GM18519 (cell line): ENCODE measurements around the gene NCOR2.

Experiments
- ATAC-seq: cut with Tn5 transposase; IDR thresholded peaks from one replicate; pipeline ENCODE4 v1.9.1; 2021; ENCODE audit warnings: mild to moderate bottlenecking, moderate library complexity; ENCODE audit not compliant: unreplicated experiment, low FRiP score

The NCOR2 gene

DNA sequence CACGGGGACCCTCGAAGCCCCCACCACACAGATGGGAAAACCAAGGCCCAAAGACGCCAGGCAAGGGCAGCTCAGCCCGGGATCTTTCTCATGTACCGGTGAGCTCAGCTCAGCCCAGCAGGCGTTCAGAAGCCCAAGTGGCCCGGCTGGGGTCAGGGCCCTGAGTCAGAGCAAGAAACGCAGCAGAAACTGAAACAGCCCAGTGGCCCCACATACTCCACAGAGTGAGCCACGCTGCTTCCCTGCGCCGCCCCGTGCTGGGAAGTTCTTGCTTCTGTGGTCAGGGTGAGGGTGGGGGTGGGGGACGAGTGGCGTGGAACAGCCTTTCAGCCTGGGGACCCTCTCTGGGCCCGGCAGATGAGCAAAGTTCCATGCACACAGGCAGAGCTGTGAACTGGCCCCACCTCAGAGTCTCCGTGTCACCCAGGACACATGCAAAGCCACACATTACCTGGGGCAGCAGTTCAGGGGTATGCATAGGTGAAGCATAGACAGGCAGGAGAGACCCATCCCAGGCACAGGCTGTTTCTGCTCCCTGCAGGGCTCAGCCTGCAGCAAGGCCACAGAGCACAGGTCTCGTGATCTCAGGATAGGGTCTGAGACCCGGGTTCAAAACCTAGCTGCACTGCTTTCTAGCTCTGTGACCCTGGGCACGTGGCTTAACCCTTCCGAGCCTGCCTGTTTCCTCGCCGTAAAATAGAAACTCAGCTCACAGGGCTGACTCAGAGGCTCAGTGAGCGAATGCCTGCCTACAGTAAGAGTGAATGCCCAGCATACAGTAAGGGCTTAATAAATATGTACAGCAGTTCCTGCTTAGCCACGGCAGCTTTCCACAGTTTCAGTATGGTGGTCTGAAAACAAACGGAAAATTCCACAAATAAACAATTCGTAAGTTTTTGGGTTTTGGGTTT, 21.6 kb downstream of the NCOR2 start:
- ATAC-seq = peak; percentile 63

DNA sequence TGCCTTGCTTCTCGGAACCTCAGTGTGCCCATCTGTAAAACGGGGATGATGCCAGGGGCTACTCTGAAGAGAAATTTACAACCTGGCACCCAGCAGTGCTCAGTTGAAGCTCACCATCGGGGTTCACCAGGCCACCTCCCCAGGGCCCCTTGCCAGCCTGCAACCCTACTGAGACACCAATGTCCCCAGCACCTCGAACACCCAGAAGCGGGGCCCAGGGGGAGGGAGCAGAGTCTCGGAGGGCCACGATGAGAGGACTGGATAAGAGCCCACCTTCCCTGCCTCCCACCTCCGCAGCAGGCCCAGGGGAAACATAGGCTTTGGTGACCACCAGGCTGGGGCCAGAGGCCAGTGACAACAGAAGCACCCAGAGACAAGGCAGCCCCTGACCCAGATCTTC, 22.4 kb downstream of the NCOR2 start:
- no peak for ATAC-seq

DNA sequence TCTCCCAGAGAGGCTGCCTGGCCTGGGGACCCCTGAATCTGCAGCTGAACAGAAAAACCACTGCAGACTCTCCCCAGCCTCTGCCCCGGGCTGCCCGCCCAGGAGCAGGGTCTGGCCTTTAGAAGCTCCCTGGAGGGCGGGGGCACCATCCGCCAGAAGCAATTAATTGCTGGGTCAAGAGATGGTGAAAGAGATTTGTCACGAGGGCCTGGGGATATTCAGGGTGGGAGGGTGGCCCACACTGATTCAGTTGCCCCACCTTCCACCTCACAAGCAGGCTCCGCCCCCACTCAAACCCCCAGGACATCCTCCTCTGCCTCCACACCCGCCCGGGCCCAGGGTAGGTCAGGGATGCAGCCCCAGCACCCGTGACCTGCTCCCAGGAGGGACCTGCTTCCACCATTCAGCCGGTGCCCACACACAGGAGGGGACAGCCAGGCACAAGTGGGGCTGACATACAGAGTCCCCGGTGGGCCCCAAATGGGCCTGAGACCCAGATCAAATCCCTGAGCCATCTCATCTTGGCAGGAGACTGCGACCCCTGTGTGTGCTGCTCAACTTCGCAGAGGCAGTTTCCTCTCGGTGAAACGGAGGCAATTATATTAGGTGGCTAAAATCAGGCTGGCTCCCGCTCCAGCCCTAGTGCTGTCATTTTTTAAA, 23.0 kb downstream of the NCOR2 start:
- ATAC-seq = no peak

DNA sequence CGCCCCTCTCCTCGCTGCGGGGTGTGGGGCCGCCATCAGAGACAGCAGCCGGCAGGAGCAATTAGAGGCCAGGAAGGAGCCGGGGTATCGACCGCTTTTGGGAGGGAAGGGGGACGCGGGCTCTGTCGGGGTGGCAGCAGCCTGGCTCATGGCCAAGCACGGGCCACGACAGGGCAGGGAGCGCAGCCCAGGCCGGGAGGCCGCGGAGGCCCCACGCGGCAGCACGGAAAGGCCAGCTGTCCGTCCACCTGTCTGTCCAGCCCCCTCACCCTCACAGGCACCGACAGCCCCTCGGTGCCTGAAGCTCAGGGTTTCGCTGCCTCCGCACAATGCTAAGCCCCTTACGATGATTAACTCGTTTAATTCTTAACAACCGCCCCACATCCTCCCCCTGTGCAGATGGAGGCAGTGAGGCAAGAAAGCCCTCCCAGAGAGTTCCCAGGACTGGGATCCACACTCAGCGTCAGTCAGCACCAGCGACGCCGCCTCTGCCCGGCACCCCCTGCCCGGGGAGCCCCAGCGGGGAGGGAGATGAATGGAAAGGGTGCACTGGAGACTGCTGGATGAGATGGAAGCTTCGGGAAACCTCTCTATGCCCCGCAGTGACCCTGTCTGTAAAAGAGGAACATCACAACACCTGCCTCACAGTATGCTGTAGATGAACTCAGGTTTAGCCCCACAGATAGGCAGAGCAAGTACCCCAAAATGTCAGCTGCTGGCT, 23.7 kb downstream of the NCOR2 start:
- no peak for ATAC-seq

DNA sequence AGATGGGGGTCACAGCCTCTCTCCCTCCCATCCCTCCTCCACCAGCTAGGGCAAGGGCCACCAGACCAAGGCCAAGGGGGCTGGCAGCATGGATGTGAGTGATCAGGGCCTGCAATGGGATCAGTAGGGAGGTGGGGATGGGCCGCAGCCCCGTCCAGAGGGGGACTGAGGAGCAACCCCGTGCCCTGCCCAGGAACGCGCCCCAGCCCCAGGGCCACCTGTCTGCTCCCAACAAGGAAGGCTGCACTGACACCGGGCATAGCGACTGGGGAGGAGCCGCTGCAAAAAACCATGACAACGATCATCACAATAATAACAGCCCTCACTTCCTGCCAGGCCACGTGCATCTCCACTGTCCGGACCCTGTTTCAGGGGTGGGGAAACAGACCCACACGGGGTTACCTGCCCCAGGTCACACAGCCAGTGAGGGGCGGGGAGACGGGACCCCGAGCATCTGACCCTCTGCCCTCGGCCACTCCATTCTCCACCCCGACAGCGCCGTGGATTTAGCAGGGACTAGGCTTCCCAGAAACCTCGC, 24.3 kb downstream of the NCOR2 start:
- no peak for ATAC-seq

DNA sequence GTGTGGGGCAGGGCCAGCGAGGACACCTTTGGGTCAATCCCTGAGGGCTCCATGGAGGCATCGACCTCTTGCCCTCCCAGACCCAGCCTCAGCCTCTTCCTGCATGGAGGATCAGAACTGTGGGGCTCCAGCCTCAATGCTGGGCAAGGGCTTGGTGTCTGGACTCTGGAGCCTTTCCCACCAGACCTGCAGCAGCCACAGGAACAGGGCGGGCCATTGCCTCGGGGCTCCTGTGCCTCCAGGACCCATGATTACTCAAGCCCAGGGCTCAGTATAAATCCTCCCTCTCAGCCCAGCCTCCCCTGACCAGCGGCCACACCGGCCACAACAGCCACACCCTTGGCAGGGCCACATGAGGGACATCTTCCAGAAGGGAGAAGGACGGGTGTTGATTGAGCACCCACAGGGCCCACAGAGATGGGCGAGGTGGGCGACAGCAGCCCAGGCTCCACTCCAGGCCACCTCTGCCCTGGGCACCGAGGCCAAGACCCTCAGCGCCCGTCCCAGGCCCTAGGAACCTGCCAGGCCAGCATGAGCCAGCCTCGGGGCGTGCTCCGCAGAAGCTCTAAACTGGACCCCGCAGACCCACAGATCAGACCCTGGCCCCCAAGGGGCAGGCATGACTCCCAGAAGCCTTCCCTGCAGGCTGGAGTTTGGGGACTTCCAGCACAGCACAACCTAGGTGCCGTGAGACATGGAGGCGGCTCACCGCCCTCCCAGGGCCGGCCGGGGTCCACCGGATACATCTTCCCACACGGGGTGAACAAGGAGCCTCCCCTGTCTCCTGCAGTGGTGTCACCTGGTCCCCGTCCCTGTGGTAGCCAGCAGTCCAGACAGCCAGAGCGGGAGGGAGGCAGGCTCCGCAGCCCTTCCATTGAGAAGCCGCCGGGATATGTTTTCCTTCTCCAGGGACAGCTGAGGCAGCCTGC, 25.1 kb downstream of the NCOR2 start:
- ATAC-seq = no peak

DNA sequence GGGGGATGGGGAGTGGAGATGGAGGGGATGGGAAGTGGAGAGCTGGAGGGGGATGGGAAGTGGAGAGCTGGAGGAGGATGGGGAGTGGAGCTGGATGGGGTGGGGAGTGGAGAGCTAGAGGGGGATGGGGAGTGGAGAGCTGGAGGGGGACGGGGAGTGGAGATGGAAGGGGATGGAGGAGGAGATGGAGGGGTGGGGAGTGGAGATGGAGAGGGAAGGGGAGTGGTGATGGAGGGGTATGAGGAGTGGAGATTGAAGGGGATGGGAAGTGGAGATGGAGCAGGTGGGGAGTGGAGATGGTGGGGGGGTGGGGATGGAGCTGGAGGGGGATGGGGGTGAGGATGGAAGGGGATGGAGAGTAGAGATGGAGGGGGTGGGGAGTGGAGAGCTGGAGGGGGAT, 26.1 kb downstream of the NCOR2 start:
- no peak for ATAC-seq

DNA sequence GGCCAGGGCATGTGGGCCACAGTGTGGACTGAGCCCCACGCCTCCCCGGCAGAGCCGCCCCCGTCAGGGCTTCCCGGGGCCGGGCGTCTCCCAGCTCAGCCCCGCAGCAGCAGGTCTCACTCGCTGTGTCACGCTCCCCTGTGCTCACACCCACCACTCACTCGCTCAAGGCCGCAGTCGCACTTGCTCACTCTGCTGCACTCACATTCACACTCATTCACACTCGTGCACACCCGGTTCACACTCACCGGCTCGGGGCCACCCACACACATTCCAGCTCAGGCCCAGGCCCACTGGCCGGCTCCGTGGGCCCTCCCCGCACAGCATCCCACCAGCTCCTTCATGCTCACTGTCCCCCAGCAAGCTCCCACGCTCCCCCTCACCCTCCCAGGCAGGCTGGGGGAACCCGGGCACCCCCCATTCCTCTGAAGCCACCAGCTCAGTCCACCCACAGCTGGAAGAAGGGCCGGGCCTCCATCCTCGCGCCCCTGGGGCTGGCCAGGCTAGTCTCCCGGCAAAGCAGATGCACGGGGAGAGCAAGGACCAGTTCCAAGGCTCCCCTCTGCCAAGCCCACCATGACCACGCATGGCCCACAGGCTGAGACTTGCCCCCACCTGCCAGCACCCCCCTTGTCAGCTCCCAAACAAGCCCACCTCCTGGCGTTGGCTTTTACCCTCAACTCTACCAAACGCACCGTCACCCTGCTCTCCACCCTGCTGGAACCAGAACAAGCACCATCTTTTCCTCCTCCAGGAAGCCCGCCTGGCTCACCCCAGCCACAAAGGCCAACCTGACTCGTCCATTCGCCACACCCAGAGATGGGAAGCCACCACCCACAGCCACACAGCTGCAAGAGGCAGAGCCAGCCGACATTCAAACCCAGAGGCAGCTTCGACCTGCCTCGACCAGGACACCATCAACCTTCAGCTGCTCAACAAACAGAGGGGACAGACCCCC, 28.0 kb downstream of the NCOR2 start:
- no peak for ATAC-seq

DNA sequence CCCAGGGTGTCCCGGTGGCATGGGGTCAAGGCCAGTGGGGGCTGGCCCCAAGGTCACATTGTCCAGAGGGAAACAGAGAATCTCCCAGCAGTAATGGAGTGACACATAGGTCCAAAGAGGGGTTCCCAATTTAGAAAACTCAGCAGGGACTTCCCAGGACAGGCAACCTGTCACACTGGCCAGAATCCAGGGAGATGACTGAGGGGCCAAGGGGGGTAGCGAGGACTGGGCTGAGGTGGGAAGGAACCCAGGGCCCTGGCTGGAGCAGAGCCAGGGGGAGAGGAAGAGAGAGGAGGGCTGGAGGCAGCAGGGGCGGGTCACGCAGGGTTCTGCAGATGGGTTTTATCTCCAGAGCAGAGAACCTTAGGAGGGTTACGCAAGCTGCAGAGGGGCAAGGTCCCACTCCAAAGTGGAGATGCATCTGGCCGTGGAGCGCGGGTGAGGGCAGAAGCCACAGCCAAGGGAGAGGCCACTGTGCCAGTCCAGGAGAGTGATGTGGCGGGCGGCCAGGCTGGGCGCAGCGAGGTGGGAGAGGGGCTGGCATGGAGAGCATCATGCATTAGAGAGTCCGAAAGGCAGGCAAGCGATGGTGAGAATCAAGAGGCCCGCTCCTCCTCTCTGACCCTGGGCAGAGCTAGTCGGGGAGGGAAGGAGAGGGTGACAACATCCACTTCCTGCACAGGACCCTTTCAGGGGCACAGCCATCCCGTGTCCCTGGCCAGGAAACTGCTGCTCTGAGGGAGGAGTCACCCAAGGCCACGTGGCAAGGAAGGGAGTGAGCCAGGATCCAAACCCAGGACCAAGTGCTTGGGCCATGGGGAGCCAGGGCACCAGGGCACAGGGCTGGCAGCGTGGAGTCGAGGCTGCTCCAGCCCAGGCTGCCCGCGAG, 29.0 kb downstream of the NCOR2 start:
- ATAC-seq = no peak

DNA sequence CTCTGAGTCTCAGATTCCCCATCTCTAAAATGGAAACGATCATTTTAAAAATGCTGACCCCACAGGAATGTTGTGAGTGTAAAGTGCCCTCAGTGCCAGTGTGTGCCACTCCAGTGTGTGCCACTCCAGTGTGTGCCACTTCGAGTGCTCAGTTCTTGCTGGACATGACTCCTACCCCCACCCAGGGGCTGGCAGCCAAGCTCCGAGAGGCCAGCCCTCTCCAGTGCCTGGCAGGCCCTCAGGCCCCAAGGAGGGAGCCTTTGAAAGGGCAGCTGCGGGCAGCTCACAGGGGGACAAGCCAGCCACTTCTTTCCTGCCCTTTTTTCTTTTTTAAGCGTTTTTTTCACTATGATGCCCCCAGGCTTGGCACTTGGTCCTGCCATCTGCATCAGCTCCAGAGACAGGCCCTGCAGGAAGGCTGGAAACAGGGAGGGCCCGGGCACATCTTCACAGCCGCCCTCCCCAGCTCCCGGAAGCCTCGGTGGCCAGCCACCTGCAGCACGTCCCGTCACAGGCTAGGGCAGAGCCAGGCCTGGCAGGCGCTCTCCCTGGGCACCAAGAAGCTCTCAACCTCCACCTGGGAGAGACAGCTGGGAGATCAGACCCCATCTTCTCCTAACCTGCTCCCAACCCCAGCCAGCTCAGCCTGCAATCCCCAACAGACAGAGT, 29.8 kb downstream of the NCOR2 start:
- no peak for ATAC-seq

DNA sequence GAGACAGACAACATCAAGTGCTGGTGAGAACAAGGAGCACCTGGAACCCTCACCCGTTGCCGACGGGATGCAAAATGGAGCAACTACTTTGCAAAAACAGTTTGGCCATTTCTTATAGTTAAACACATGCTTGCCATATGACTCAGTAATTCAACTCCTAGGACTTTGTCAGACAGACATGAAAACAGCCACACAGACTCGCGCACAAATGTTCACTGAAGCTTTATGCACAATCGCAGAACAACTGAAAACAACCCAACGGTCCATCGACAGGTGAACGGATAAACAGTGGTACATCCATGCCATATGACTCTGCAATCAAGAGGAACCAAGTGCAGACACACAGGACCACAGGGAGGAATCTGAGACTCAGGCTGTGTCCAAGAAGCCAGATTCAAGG, 30.8 kb downstream of the NCOR2 start:
- no peak for ATAC-seq

DNA sequence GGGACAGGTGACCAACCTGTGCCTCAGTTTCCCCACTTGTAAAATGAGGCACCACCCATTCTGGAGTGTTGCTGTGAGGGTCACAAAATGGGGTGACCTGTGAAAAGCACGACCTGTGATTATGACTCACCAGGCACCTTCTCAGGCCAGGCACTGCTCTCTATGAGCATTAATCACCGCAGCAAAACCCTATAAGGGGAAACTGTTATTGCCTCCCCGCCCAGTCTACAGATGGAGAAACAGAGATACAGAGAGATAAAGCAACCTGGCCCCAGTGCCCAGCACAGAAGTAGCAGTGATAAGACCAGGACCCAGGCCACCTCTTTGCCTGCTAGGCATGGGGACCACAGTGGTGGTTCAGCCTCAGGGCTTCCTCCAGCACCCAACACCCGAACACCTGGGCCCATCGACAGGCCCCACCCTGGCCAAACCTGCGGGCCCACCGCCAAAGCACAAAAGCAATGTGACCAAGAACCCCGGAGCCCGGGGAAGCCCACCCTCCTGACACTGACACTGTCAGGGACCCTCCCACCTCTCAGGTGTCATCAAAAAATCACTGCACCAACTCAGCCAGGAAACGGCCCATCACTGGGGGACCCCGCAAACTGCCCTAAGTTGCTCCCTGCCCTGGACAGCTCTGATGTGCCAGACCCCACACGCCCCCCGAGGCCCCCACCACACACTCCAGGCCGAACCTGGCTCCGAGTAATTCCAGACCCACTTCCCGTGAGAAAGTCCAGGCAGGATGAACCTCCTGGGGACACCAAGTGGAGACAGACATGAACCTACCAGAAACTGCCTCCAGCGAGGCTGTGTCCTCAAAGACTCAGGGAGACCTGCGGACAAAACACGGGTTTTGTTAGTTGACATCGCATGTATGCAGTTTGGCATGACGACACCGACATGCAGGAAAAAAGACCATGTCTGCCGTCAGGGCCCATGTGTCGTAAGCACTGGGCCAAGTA, 32.4 kb downstream of the NCOR2 start:
- ATAC-seq = no peak

DNA sequence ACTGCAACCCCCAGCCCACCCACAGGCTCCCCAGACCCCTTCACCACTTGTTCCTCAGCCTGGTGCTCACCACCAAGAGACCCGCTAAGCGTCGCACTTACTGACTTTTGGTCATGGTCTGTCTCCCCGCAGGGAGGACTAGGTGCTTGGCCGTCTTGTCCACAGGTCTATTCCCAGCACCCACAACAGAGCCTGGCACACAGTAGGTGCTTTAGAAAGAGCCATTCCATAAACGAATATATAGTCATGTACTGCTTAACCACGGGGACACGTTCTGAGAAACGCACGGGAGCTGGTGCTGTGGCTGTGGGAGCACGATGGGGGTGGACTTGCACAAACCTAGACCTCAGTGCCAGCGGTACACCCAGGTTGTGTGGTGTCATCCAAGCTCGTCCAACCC, 34.0 kb downstream of the NCOR2 start:
- no peak for ATAC-seq

DNA sequence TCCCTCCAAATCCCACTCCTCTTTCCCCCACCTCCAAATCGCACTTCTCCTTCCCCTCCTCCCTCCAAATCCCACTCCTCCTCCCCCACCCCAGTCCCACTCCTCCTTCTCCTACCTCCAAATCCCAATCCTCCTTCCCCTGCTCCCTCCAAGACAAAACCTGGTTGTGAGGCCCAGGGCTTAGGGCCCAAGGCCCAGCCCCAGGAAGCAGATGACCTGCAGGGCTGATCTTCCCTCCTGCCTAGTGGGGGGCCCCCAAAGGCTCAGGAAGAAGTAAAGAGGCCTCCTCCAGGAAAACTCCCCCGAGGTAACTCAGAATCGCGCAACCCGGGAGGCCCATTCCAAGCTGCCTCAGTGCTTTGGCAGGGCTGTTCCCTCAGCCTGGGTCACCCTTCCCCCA, 34.4 kb downstream of the NCOR2 start:
- ATAC-seq = no peak

DNA sequence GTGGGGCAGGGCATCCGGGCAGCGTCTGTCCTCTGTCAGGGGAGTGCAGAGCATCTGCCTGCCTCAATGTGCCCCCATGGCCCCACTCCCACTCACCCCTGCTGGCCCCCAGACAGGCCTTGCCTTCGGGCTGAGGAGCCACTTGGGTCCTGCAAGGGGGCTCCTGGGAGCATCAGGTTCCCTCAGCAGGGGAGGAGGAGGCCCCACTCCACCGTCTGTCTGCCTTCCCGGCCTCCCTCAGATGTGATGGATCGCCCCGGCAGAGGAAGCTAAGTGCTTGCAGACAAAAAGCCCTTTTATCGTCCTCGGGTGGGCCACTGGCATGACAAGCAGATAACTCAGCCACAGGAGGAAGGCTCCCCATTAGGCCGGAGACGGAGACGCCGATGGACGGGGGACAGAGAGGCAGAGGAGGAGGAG, 35.1 kb downstream of the NCOR2 start:
- ATAC-seq = no peak

DNA sequence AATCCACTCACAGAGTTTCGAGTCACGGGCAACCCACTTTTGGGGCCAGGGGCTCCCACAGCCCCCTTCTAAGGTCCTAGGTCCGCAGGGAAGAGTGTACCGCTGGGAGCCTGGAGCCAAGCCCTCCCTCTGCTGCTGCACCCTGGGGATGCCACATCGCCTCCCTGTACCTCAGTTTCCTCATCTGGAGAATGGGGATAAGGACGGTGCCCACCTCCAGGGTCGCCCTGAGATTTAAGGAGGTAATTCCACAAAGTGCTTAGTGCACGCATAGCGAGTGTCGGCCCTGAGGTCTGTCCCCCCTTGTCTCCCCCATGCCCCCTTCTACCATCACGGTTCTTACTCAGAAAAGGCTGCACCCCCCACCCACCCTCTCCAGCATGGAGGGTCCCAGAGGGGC, 35.5 kb downstream of the NCOR2 start:
- no peak for ATAC-seq
